Esophagus mucosa (tissue), 1 donor: ENCODE data around the gene CISD1. TPM values are rescaled to one million over a fixed set of nuclear protein-coding genes. Genes with fewer than 3 reads are reported as not detected.
A peak's percentile ranks its signal among the peaks of the same experiment; 100 is the strongest.
"Not testable (repeated sequence)": the region's sequence is repeated elsewhere in the genome, so short reads cannot be mapped to it uniquely, and the experiment has no call there.

ENCODE experiments used
- ATAC-seq: fragments of 200-7000 bp; cut with Tn5 transposase; one replicate; pipeline ENCODE4 v1.9.1; 2020
- total RNA-seq: library from RNA; stranded (reverse); gene quantifications from one replicate; pipeline ENCODE4 v1.2.4, GENCODE V29; 2023
- donor health status: DM: yes; HTN: yes; CAD: no.

CISD1 gene
- 32.8 TPM for total RNA-seq

DNA sequence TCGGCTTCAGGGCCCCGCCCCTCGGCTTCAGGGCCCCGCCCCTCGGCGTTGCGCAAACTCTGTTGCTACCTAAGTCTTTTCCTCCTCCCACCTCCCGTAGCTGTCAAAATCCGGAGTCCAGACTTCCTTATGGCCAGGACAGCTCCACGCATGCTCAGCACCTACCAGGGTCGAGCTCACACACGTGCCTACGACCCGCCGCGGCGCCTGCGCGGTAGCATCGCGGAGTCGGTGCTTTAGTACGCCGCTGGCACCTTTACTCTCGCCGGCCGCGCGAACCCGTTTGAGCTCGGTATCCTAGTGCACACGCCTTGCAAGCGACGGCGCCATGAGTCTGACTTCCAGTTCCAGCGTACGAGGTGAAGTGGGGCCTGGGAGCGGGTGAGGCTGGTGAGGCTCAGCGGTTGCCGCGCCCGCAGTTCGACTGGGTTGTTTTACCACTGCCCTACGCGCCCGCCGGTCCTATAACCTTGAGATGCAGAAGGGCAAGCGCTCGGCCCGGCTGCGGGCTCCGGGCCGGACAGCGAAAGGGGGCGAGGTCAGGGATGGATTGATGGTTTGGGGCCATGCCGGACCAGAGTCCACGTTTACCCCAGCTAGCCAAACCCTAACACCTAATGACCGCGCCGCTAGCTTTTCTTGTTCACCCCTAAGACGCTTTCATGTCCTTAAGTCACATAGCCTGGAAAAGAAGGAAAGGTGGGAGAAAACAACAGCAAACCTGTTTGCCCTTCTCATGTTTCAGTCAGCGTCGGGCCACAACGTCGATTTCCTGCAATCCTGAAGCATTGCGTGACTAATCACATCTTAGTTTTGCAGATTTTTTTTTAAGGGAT lies at the start of gene CISD1:
TSS of gene CISD1 (plus strand) at position 217 of the 836 bp plus-strand sequence. CDS start at position 329, 112 bp downstream.
- peak; percentile 95 for ATAC-seq

DNA sequence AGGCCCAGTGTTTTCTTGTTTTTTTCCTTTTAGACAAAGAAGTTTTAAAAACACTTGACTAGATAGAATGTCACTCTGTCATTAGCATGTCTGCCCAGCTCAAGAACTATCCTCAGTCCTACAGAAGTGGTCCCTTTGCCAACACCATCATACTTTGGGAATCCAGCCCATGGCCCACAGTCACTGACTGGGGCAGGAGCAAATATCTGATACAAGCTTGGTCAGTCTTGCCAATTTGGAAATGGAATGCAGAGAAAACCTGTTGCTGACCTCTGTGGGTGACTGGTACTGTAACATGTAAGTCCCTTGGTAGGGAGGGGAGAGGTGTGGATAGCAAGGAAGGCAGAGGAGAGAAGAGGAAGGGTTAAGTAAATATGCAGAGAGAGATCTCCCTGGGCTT lies 49.1 kb upstream of the CISD1 start:
- ATAC-seq: no peak

DNA sequence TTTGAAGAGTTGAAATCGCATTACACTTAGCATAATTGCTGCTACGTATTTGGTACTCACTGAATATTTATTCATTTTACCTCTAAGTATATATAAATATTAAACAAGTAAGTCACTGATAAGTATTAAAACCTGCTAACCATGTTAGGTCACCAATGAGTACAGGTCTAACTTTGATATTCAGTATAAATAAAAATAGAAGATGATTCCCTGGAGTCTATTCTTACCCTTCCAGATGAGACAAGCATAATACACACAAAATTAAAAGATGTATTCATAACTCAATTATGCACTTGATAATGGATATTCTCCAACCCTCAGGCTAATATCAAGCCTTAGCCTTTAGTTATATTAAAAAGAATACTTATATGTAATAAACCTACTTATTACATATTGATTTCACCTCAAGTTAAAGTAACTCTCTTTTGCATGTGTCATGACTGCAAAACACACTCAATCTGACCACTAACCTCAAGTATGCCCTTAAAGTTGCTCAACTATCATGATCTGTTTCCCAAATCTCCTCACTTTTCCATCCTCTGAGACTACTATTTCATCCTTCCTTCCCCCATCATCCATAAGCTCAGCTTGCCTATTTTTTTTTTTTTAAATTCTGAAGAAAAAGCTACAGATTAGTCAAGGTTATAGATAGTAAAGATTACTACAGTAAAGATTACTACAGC lies 48.1 kb upstream of the CISD1 start:
- no peak for ATAC-seq

DNA sequence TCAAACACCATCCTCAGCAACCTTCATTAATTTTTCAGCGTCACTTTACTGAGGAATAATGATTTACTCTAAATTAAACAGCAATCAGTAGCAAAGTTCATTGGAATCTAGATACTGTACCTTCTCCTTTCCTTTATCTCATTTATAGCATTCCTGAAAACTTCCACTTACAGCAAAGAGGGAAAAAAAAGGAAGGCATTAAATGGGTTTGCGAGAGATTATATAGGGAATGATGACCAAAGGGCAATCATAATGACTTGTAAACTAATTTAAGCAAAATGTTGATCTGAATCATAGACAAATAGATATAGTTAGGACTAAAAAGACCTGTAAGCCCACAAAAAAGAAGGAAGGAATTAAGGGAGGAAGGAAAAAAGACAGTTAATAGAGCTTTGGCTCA lies 43.3 kb upstream of the CISD1 start:
- no peak for ATAC-seq

DNA sequence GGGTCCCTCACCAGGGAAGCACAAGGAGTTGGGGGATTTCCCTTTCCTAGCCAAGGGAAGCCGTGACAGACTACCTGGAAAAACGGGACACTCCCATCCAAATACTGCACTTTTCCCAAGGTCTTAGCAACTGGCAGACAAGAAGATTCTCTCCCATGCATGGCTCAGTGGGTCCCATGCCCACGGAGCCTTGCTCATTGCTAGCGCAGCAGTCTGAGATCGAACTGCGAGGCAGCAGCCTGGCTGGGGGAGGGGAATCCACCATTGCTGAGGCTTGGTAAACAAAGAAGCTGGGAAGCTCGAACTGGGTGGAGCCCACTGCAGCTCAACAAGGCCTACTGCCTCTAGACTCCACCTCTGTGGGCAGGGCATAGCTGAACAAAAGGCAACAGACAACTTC lies 39.1 kb upstream of the CISD1 start:
- ATAC-seq: not testable (repeated sequence)

- no peak for ATAC-seq
Observed at GRCh38 chr10:58237014-58237834, 31.7 kb upstream of the CISD1 start.

GRCh38 chr10:58239561-58240169 lies 29.3 kb upstream of the CISD1 start:
- no peak for ATAC-seq

GRCh38 chr10:58240531-58240930 lies 28.4 kb upstream of the CISD1 start:
- ATAC-seq: no peak

GRCh38 chr10:58241346-58241745 lies 27.6 kb upstream of the CISD1 start:
- ATAC-seq: no peak

DNA sequence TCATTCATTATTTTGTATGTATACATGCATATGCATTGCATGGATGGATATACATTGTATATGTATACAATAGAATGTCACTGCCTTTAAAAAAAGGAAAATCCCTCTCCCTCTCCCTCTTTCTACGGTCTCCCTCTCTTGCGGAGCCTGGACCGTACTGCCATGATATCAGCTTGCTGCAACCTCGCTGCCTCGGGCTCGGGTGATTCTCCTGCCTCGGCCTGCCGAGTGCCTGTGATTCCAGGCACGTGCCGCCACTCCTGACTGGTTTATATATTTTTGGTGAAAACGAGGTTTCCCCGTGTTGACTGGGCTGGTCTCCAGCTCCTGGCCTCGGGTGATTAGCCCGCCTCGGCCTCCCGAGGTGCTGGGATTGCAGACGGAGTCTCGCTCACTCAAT lies 25.7 kb upstream of the CISD1 start:
- ATAC-seq: no peak

GRCh38 chr10:58243801-58244200 lies 25.2 kb upstream of the CISD1 start:
- ATAC-seq: not testable (repeated sequence)

- not testable (repeated sequence) for ATAC-seq
Observed at GRCh38 chr10:58244242-58244641, 24.7 kb upstream of the CISD1 start.

DNA sequence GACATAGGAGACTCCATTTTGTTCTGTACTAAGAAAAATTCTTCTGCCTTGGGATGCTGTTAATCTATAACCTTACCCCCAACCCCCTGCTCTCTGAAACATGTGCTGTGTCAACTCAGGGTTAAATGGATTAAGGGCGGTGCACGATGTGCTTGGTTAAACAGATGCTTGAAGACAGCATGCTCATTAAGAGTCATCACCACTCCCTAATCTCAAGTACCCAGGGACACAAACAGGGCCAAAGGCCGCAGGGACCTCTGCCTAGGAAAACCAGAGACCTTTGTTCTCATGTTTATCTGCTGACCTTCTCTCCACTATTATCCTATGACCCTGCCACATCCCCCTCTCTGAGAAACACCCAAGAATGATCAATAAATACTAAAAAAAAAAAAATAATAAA lies 24.3 kb upstream of the CISD1 start:
- ATAC-seq: not testable (repeated sequence)

DNA sequence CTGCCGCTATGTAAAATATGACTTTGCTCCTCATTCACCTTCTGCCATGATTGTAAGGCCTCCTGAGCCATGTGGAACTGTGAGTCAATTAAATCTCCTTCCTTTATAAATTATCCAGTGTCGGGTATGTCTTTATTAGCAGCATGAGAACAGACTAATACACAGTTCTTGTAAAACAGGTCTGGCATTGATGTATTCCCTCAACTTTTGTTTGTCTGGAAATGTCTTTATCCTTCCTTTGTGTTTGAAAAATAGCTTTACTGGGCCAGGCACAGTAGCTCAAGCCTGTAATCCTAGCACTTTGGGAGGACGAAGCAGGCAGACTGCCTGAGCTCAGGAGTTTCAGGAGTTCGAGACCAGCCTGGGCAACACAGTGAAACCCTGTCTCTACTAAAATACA lies 15.8 kb upstream of the CISD1 start:
- peak; percentile 91 for ATAC-seq

GRCh38 chr10:58254644-58255043 lies 14.3 kb upstream of the CISD1 start:
- ATAC-seq: peak; percentile 70

GRCh38 chr10:58256013-58256780 lies 12.8 kb upstream of the CISD1 start:
- not testable (repeated sequence) for ATAC-seq

GRCh38 chr10:58258977-58259692 lies 9.8 kb upstream of the CISD1 start:
- ATAC-seq: no peak

GRCh38 chr10:58260334-58260733 lies 8.6 kb upstream of the CISD1 start:
- ATAC-seq: no peak

GRCh38 chr10:58262766-58263165 lies 6.2 kb upstream of the CISD1 start:
- ATAC-seq: no peak

DNA sequence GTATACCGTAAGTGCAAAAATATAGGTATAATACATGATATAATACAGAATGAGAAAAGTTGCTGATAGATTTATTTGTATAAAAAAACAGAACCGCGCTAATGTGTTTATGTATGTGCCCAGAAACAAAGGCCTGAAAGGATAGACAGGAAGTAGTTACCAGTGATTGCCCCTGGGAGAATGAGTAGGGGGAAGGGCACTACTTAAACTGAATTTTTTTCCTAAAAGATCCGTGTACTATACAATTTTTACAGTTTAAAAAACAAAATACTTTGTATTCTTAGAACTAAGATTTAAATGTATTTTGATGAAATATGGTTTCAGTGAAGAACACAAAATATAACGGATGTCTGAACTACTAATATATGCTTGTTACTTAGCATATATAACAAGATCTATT lies 4.2 kb upstream of the CISD1 start:
- no peak for ATAC-seq

GRCh38 chr10:58265249-58265648 lies 3.7 kb upstream of the CISD1 start:
- no peak for ATAC-seq
